K562 (cell line): ENCODE measurements around the gene RIPOR1. TPM values are rescaled to one million over a fixed set of nuclear protein-coding genes. Genes with fewer than 3 reads are reported as not detected.

Experiments used
- AFF4 ChIP-seq: sonication (generic); formaldehyde crosslinking; IDR thresholded peaks from 2 replicates; pipeline ENCODE4 v1.8.0; 2023; ENCODE audit warnings: mild to moderate bottlenecking, missing genetic modification reagents
- BCLAF1 ChIP-seq, 2 experiments: fragments of 450-650 bp in 1 of 2; IDR thresholded peaks; 2 replicates each; pipeline ENCODE4 v1.6.1; 2011 to 2017; ENCODE audit warnings: low read depth in 2 of 2, antibody characterized with exemption in 1 of 2, borderline replicate concordance in 1 of 2, low read length in 1 of 2, mild to moderate bottlenecking in 1 of 2, mixed read lengths in 1 of 2; ENCODE audit not compliant: control insufficient read depth in 1 of 2
- CCNT2 ChIP-seq: IDR thresholded peaks from 2 replicates; pipeline ENCODE4 v1.6.1; 2011; ENCODE audit warnings: borderline replicate concordance, low read depth, mild to moderate bottlenecking, moderate library complexity, mixed read lengths, low read length; ENCODE audit not compliant: insufficient read length; ENCODE audit errors: extremely low read depth
- ETV6 ChIP-seq, 3 experiments: fragments of 150-350 bp in 1 of 3; sonication (generic) in 1 of 3; formaldehyde crosslinking in 1 of 3; IDR thresholded peaks; 2 replicates each; pipeline versions ENCODE4 v1.6.1 to v1.8.0; 2014 to 2022; ENCODE audit warnings: borderline replicate concordance in 2 of 3, low read depth in 2 of 3, antibody characterized with exemption in 1 of 3, low read length in 1 of 3, mild to moderate bottlenecking in 1 of 3, missing genetic modification reagents in 1 of 3
- GABPB1 ChIP-seq: sonication (generic); formaldehyde crosslinking; IDR thresholded peaks from 2 replicates; pipeline ENCODE4 v1.8.0; 2022; ENCODE audit warnings: mild to moderate bottlenecking, missing genetic modification reagents
- HOMEZ ChIP-seq: fragments of 250-450 bp; sonication (Bioruptor Pico); IDR thresholded peaks from 2 replicates; pipeline ENCODE4 v1.4.0; 2020; ENCODE audit warnings: mild to moderate bottlenecking, moderate library complexity
- HSF4 ChIP-seq: fragments of 250-450 bp; sonication (Bioruptor Pico); IDR thresholded peaks from 2 replicates; pipeline ENCODE4 v2.1.2; 2022; ENCODE audit warnings: mild to moderate bottlenecking, moderate library complexity, borderline replicate concordance
- IRF9 ChIP-seq: fragments of 450-650 bp; IDR thresholded peaks from 2 replicates; pipeline ENCODE4 v1.6.1; 2016; ENCODE audit warnings: missing biosample characterization, missing genetic modification characterization
- KLF16 ChIP-seq: IDR thresholded peaks from 2 replicates; pipeline ENCODE4 v1.6.1; 2016; ENCODE audit warnings: antibody characterized with exemption
- RBM25 ChIP-seq: fragments of 200-400 bp; formaldehyde crosslinking; IDR thresholded peaks from 2 replicates; pipeline ENCODE4 v1.6.1; 2018; ENCODE audit warnings: low read length, low read depth, moderate library complexity; ENCODE audit not compliant: severe bottlenecking
- SAP30 ChIP-seq: fragments of 200-600 bp; sonication (generic); IDR thresholded peaks from 2 replicates; pipeline ENCODE4 v1.6.1; 2012; ENCODE audit warnings: borderline replicate concordance, low read depth, mild to moderate bottlenecking, moderate library complexity, low read length, control low read depth, inconsistent platforms; ENCODE audit not compliant: insufficient read depth, poor library complexity, severe bottlenecking
- SMC3 ChIP-seq: conservative IDR thresholded peaks from 2 replicates; pipeline ENCODE4 v1.6.1; 2011; ENCODE audit warnings: low read depth, low read length, improper control_type of control experiment; ENCODE audit not compliant: insufficient read depth
- STAG1 ChIP-seq: sonication (generic); formaldehyde crosslinking; IDR thresholded peaks from 2 replicates; pipeline ENCODE4 v1.5.0; 2020; ENCODE audit warnings: missing genetic modification reagents, borderline replicate concordance
- TAF1 ChIP-seq: IDR thresholded peaks from 2 replicates; pipeline ENCODE4 v1.6.1; 2011; ENCODE audit warnings: mild to moderate bottlenecking, low read length, moderate library complexity; ENCODE audit not compliant: insufficient read depth, control insufficient read depth, severe bottlenecking; ENCODE audit errors: extremely low read depth
- ZKSCAN3 ChIP-seq: fragments of 250-450 bp; sonication (Bioruptor Pico); IDR thresholded peaks from 2 replicates; pipeline ENCODE4 v1.4.0; 2020
- polyA plus RNA-seq, 8 experiments: library from polyadenylated mRNA; depleted of rRNA in 4 of 8; stranded (reverse) in 5 of 8; unstranded in 3 of 8; fragments of >200 nt; fragmentation: Nextera tagmentation in 2 of 8; fragmentation: Illumina TruSeq in 1 of 8; extraction: Ambion mirVana in 2 of 8; extraction: Trizol in 1 of 8; gene quantifications; 2 replicates each; pipeline versions ENCODE4 v1.2.1 to v1.2.3, GENCODE V29; 2011 to 2014; ENCODE audit warnings: inconsistent platforms in 1 of 8, missing spikeins in 1 of 8
- total RNA-seq, 7 experiments: library from RNA; depleted of rRNA in 6 of 7; stranded (reverse); fragments of >200 nt in 6 of 7; fragmentation: Illumina TruSeq in 2 of 7; extraction: Trizol in 2 of 7; gene quantifications; 2 replicates each; pipeline versions ENCODE4 v1.2.1 to v1.2.3, GENCODE V29; 2011 to 2021; ENCODE audit warnings: low replicate concordance in 1 of 7

Gene RIPOR1
- total and polyA plus RNA-seq, 9 of the 15 experiments (the other 6 are each of a cell fraction or from before 2014, with no cell fraction given): 0.36 to 31.1 (median 3.0) TPM

GRCh38 chr16:67546761-67547422 is 18.3 kb downstream of the RIPOR1 start (continued):
- no peak for TF ChIP-seq HSF4 (CRISPR knock-in tag)
- no peak for TF ChIP-seq SAP30
- no peak for TF ChIP-seq IRF9 (tag)
- no peak for TF ChIP-seq TAF1
- no peak for TF ChIP-seq CCNT2
- TF ChIP-seq AFF4 (CRISPR knock-in tag): no peak
- TF ChIP-seq SMC3: peak; percentile 80
- no peak for TF ChIP-seq ETV6 (IDR thresholded peaks at IDR 0.05; ENCODE audit: borderline replicate concordance in 1 of 2, low read depth in 2 of 2, low read length in 1 of 2)
- TF ChIP-seq ETV6 (CRISPR knock-in tag; IDR thresholded peaks at IDR 0.05; ENCODE audit: borderline replicate concordance): no peak
- TF ChIP-seq KLF16: 0 out of 2 replicates have a peak, but pooled peaks have one; percentile 35
- TF ChIP-seq HOMEZ: no peak
- no peak for TF ChIP-seq BCLAF1 (IDR thresholded peaks at IDR 0.05; ENCODE audit: borderline replicate concordance in 1 of 2, control insufficient read depth in 1 of 2, low read depth in 2 of 2, low read length in 1 of 2)
- no peak for TF ChIP-seq RBM25
- TF ChIP-seq GABPB1: peak; percentile 40; the same call in 1 of the 2 replicates
- TF ChIP-seq ZKSCAN3 (CRISPR knock-in tag): no peak
- TF ChIP-seq STAG1 (CRISPR knock-in tag): peak; percentile 57; the same call in 1 of the 2 replicates
